ENCODE results near the gene NXPH1.

The NXPH1 gene

DNA sequence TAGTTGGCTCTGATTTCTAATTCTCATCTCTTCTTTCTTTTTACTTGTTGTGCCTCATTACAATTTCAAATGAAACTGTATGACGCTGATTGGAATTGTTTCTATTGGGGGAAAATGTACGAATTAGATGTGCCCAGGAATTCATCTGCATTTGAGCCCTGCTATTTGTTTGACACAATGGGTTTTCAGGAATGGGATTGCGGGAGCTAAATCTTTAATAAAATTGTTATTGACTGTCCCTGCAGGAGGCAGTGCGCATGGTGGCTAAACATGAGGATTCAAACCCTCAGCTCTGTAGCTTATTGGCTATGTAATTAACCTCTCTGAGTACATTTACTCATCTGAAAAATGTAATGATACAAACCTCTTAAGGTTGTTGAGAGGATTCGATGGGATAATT is 181.6 kb downstream of the NXPH1 start:
- Histone ChIP-seq H4K8ac (ENCODE audit: low read depth, low read length) (no peak overlapping the region), H3K4me1 (ENCODE audit: control insufficient read depth in 1 of 2, insufficient read depth in 2 of 2, low read length in 2 of 2) (peaks cover 0 to 2% of the 10 kb centered on the region in 2 experiments), H3K36me3 (ENCODE audit: control insufficient read depth in 1 of 2, insufficient read depth in 2 of 2, low read length in 2 of 2) (no peaks in the 10 kb centered on the region), H4K91ac (ENCODE audit: low read depth, low read length) (no peak overlapping the region), H2BK120ac (ENCODE audit: insufficient read depth, low read length, poor library complexity) (no peak overlapping the region), H4K12ac (ENCODE audit: low read depth, low read length) (no peak overlapping the region), H3K79me1 (ENCODE audit: low read length) (no peaks in the 10 kb centered on the region), H3K18ac (ENCODE audit: low read length) (no peak overlapping the region), H3K9me3 (ENCODE audit: insufficient read depth, low read depth, low read length) (no peaks in the 10 kb centered on the region), H2BK12ac (ENCODE audit: low read length) (no peak overlapping the region), H2AK5ac (ENCODE audit: low read length) (no peak overlapping the region), H3K27me3 (ENCODE audit: insufficient read depth, low read length) (no peaks in the 10 kb centered on the region), H3K4ac (ENCODE audit: low read depth, low read length) (no peak overlapping the region), H3K14ac (ENCODE audit: low read length) (no peak overlapping the region), H3K79me2 (ENCODE audit: control insufficient read depth, insufficient read depth, low read length, poor library complexity) (no peaks in the 10 kb centered on the region), H3K27ac (ENCODE audit: low read depth, low read length) (no peak overlapping the region), H3K23ac (ENCODE audit: low read length) (no peak overlapping the region), H3K9ac (ENCODE audit: low read length) (no peak overlapping the region), H3K4me3 (ENCODE audit: low read depth, low read length) (no peak overlapping the region), H3K4me2 (ENCODE audit: low read length) (no peak overlapping the region), H2AFZ (ENCODE audit: insufficient read depth, low read length, poor library complexity) (no peak overlapping the region), H2BK5ac (ENCODE audit: low read depth, low read length, poor library complexity) (no peak overlapping the region)
- no peak for DNase-seq
- WGBS (ENCODE audit: extremely low coverage, insufficient coverage, insufficient read length), result no CpG with 5 or more reads among the region's 5 CpGs

- no peak overlapping the region for H2BK12ac ChIP-seq (ENCODE audit: low read length)
- no peak overlapping the region for H3K4me3 ChIP-seq (ENCODE audit: low read depth, low read length)
- no peaks in the 10 kb centered on the region for H3K79me1 ChIP-seq (ENCODE audit: low read length)
- H3K23ac ChIP-seq (ENCODE audit: low read length), result no peak overlapping the region
- no peak overlapping the region for H3K4ac ChIP-seq (ENCODE audit: low read depth, low read length)
- no peaks in the 10 kb centered on the region for H3K79me2 ChIP-seq (ENCODE audit: control insufficient read depth, insufficient read depth, low read length, poor library complexity)
- no peak overlapping the region for H4K8ac ChIP-seq (ENCODE audit: low read depth, low read length)
- no peak overlapping the region for H3K27ac ChIP-seq (ENCODE audit: low read depth, low read length)
- H3K9me3 ChIP-seq (ENCODE audit: insufficient read depth, low read depth, low read length), result no peaks in the 10 kb centered on the region
- no peak overlapping the region for H2BK120ac ChIP-seq (ENCODE audit: insufficient read depth, low read length, poor library complexity)
- H3K4me1 ChIP-seq (ENCODE audit: control insufficient read depth in 1 of 2, insufficient read depth in 2 of 2, low read length in 2 of 2), result peaks cover 0 to 2% of the 10 kb centered on the region in 2 experiments
- H4K91ac ChIP-seq (ENCODE audit: low read depth, low read length), result no peak overlapping the region
- no peak overlapping the region for H3K4me2 ChIP-seq (ENCODE audit: low read length)
- H2BK5ac ChIP-seq (ENCODE audit: low read depth, low read length, poor library complexity), result no peak overlapping the region
- H3K18ac ChIP-seq (ENCODE audit: low read length), result no peak overlapping the region
- no peak for DNase-seq
- WGBS (ENCODE audit: extremely low coverage, insufficient coverage, insufficient read length), result no CpG with 5 or more reads among the region's 1 CpG
- H2AK5ac ChIP-seq (ENCODE audit: low read length), result no peak overlapping the region
- no peaks in the 10 kb centered on the region for H3K36me3 ChIP-seq (ENCODE audit: control insufficient read depth in 1 of 2, insufficient read depth in 2 of 2, low read length in 2 of 2)
- no peaks in the 10 kb centered on the region for H3K27me3 ChIP-seq (ENCODE audit: insufficient read depth, low read length)
- H3K14ac ChIP-seq (ENCODE audit: low read length), result no peak overlapping the region
- no peak overlapping the region for H2AFZ ChIP-seq (ENCODE audit: insufficient read depth, low read length, poor library complexity)
- no peak overlapping the region for H4K12ac ChIP-seq (ENCODE audit: low read depth, low read length)
- H3K9ac ChIP-seq (ENCODE audit: low read length), result no peak overlapping the region
Observed at GRCh38 chr7:8618441-8619070, 185.1 kb downstream of the NXPH1 start.

- Histone ChIP-seq H3K9me3 (ENCODE audit: insufficient read depth, low read depth, low read length) (no peaks in the 10 kb centered on the region), H3K4me1 (ENCODE audit: control insufficient read depth in 1 of 2, insufficient read depth in 2 of 2, low read length in 2 of 2) (peaks cover 0 to 2% of the 10 kb centered on the region in 2 experiments), H3K4ac (ENCODE audit: low read depth, low read length) (no peak overlapping the region), H3K27ac (ENCODE audit: low read depth, low read length) (no peak overlapping the region), H3K23ac (ENCODE audit: low read length) (no peak overlapping the region), H3K4me3 (ENCODE audit: low read depth, low read length) (no peak overlapping the region), H2BK12ac (ENCODE audit: low read length) (no peak overlapping the region), H2BK120ac (ENCODE audit: insufficient read depth, low read length, poor library complexity) (no peak overlapping the region), H4K12ac (ENCODE audit: low read depth, low read length) (no peak overlapping the region), H3K36me3 (ENCODE audit: control insufficient read depth in 1 of 2, insufficient read depth in 2 of 2, low read length in 2 of 2) (no peaks in the 10 kb centered on the region), H2AFZ (ENCODE audit: insufficient read depth, low read length, poor library complexity) (no peak overlapping the region), H3K79me2 (ENCODE audit: control insufficient read depth, insufficient read depth, low read length, poor library complexity) (no peaks in the 10 kb centered on the region), H3K14ac (ENCODE audit: low read length) (no peak overlapping the region), H3K27me3 (ENCODE audit: insufficient read depth, low read length) (no peaks in the 10 kb centered on the region), H2AK5ac (ENCODE audit: low read length) (no peak overlapping the region), H2BK5ac (ENCODE audit: low read depth, low read length, poor library complexity) (no peak overlapping the region), H3K4me2 (ENCODE audit: low read length) (no peak overlapping the region), H4K91ac (ENCODE audit: low read depth, low read length) (no peak overlapping the region), H3K79me1 (ENCODE audit: low read length) (no peaks in the 10 kb centered on the region), H3K18ac (ENCODE audit: low read length) (no peak overlapping the region), H4K8ac (ENCODE audit: low read depth, low read length) (no peak overlapping the region), H3K9ac (ENCODE audit: low read length) (no peak overlapping the region)
- no CpG with 5 or more reads among the region's 1 CpG for WGBS (ENCODE audit: extremely low coverage, insufficient coverage, insufficient read length)
- DNase-seq, result no peak
Observed at GRCh38 chr7:8620169-8620568, 186.8 kb downstream of the NXPH1 start.

DNA sequence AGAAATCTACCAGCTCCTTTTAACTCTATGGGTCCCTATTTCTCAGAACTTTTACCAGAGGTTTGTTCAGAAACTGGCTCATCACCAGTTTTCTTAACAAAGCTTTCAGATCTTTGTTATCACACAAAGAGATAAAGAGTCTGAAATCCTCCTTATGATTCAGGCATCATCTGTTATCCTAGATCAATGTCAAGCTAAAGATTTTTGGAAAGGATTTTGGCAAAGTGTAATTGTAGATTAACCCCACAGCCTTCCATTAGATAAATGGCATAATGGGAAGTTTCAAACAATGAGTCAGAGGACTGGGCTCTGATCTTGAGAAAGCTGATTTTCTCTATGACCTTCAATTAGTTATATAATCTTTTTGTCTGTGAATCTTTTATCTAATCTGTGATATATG is 192.2 kb downstream of the NXPH1 start:
- Histone ChIP-seq H3K23ac (ENCODE audit: low read length) (no peak overlapping the region), H2AK5ac (ENCODE audit: low read length) (no peak overlapping the region), H3K18ac (ENCODE audit: low read length) (no peak overlapping the region)

More for the DNA sequence above, 192.2 kb downstream of the NXPH1 start:
- Histone ChIP-seq H2BK120ac (ENCODE audit: insufficient read depth, low read length, poor library complexity) (no peak overlapping the region), H3K36me3 (ENCODE audit: control insufficient read depth in 1 of 2, insufficient read depth in 2 of 2, low read length in 2 of 2) (no peaks in the 10 kb centered on the region), H3K4me3 (ENCODE audit: low read depth, low read length) (no peak overlapping the region), H3K4me1 (ENCODE audit: control insufficient read depth in 1 of 2, insufficient read depth in 2 of 2, low read length in 2 of 2) (no peaks in the 10 kb centered on the region), H2BK5ac (ENCODE audit: low read depth, low read length, poor library complexity) (no peak overlapping the region), H3K9ac (ENCODE audit: low read length) (no peak overlapping the region), H3K4me2 (ENCODE audit: low read length) (no peak overlapping the region), H3K79me2 (ENCODE audit: control insufficient read depth, insufficient read depth, low read length, poor library complexity) (no peaks in the 10 kb centered on the region), H3K4ac (ENCODE audit: low read depth, low read length) (no peak overlapping the region), H3K14ac (ENCODE audit: low read length) (no peak overlapping the region), H3K9me3 (ENCODE audit: insufficient read depth, low read depth, low read length) (no peaks in the 10 kb centered on the region), H3K27ac (ENCODE audit: low read depth, low read length) (no peak overlapping the region), H2BK12ac (ENCODE audit: low read length) (no peak overlapping the region), H4K8ac (ENCODE audit: low read depth, low read length) (no peak overlapping the region), H4K12ac (ENCODE audit: low read depth, low read length) (no peak overlapping the region), H2AFZ (ENCODE audit: insufficient read depth, low read length, poor library complexity) (no peak overlapping the region), H4K91ac (ENCODE audit: low read depth, low read length) (no peak overlapping the region), H3K27me3 (ENCODE audit: insufficient read depth, low read length) (no peaks in the 10 kb centered on the region), H3K79me1 (ENCODE audit: low read length) (no peaks in the 10 kb centered on the region)
- DNase-seq, result no peak
